OCI-LY7 (cell line): ENCODE results near the gene ITGAD. TPM values are rescaled to one million over a fixed set of nuclear protein-coding genes. Genes with fewer than 3 reads are reported as not detected.

ENCODE experiments used
- BruUV-seq: library from RNA; stranded (reverse); fragments of 400-500 nt; replicated peaks from 2 replicates; lab custom pipeline; 2021; lab: Mats Ljungman, UMichigan
- CTCF ChIA-PET: fragments of 300-600 bp; sonication (Branson Sonifier 250); formaldehyde crosslinking; loops from one replicate; lab custom pipeline; 2022; ENCODE audit warnings: antibody characterized with exemption; ENCODE audit not compliant: unreplicated experiment; lab: Charles Lee
- POLR2A ChIA-PET: fragments of 300-600 bp; sonication (Branson Sonifier 250); formaldehyde crosslinking; loops from one replicate; lab custom pipeline; 2022; ENCODE audit warnings: antibody characterized with exemption; lab: Charles Lee
- DNase-seq: peaks from one replicate; pipeline ENCODE4 v3.0.0-alpha.2; 2015; ENCODE audit warnings: low spot score
- H2AFZ ChIP-seq: fragments of 200-600 bp; sonication (generic), shearing (Covaris generic); 2 replicates; pipeline ENCODE4 v1.6.1; 2014; ENCODE audit warnings: mild to moderate bottlenecking, antibody characterized with exemption, low read length, moderate library complexity
- H3K27ac ChIP-seq: fragments of 200-600 bp; sonication (generic); 2 replicates; pipeline ENCODE4 v1.5.1; 2014; ENCODE audit warnings: mixed run types, low read depth, mild to moderate bottlenecking, moderate library complexity, low read length, inconsistent platforms; ENCODE audit not compliant: poor library complexity, severe bottlenecking
- H3K36me3 ChIP-seq: fragments of 200-600 bp; sonication (generic); 2 replicates; pipeline ENCODE4 v1.6.1; 2014; ENCODE audit warnings: mild to moderate bottlenecking, antibody characterized with exemption, low read length, moderate library complexity, mixed read lengths; ENCODE audit not compliant: insufficient read depth
- H3K4me1 ChIP-seq: fragments of 200-600 bp; sonication (generic); 2 replicates; pipeline ENCODE4 v1.5.1; 2014; ENCODE audit warnings: mild to moderate bottlenecking, low read length; ENCODE audit not compliant: insufficient read depth, poor library complexity, severe bottlenecking
- H3K4me2 ChIP-seq: fragments of 200-600 bp; sonication (generic); 2 replicates; pipeline ENCODE4 v1.6.1; 2014; ENCODE audit warnings: mild to moderate bottlenecking, low read length
- H3K4me3 ChIP-seq: fragments of 200-600 bp; sonication (generic); 2 replicates; pipeline ENCODE4 v1.5.1; 2014; ENCODE audit warnings: mild to moderate bottlenecking, low read depth, low read length; ENCODE audit not compliant: poor library complexity, severe bottlenecking
- H3K79me2 ChIP-seq: fragments of 200-600 bp; sonication (generic); 2 replicates; pipeline ENCODE4 v1.6.1; 2016; ENCODE audit warnings: low read depth, mild to moderate bottlenecking, low read length, moderate library complexity, mixed read lengths; ENCODE audit not compliant: insufficient read depth
- H3K9me2 ChIP-seq: fragments of 200-600 bp; sonication (generic); 2 replicates; pipeline ENCODE4 v1.6.1; 2016; ENCODE audit warnings: mild to moderate bottlenecking, low read length, mixed read lengths; ENCODE audit not compliant: insufficient read depth
- H3K9me3 ChIP-seq: fragments of 200-600 bp; sonication (generic); 2 replicates; pipeline ENCODE4 v1.6.1; 2014; ENCODE audit warnings: mild to moderate bottlenecking, mixed run types, low read length, mixed read lengths
- H4K20me1 ChIP-seq: fragments of 200-600 bp; sonication (generic); 2 replicates; pipeline ENCODE4 v1.6.1; 2014; ENCODE audit warnings: mild to moderate bottlenecking, antibody characterized with exemption, low read length, moderate library complexity, mixed read lengths; ENCODE audit not compliant: insufficient read depth
- CTCF ChIP-seq: fragments of 200-600 bp; sonication (generic); conservative IDR thresholded peaks from 2 replicates; pipeline ENCODE4 v1.5.1; 2014; ENCODE audit warnings: mild to moderate bottlenecking, antibody characterized with exemption, low read length, moderate library complexity, mixed read lengths
- EZH2phosphoT487 ChIP-seq: fragments of 200-600 bp; sonication (generic); IDR thresholded peaks from 2 replicates; pipeline ENCODE4 v1.6.1; 2018; ENCODE audit warnings: low read depth, borderline replicate concordance, mild to moderate bottlenecking, mixed run types, antibody characterized with exemption, low read length, moderate library complexity, mixed read lengths
- intact Hi-C: fragments of 100-400 bp; cut with micrococcal nuclease; formaldehyde crosslinking; loops from one replicate; pipeline ENCODE4 v1.10.0; 2022; ENCODE audit not compliant: unreplicated experiment
- total RNA-seq, 2 experiments: library from RNA; depleted of rRNA in 1 of 2; stranded (reverse); fragments of >200 nt in 1 of 2; shearing (Covaris generic) in 1 of 2; gene quantifications; 2 replicates each; pipeline ENCODE4 v1.2.3, GENCODE V29; 2014 to 2022

ITGAD gene
- total RNA-seq, 2 experiments from 2014 or later = not detected

GRCh38 chr16:31385680-31386079 lies 7.5 kb upstream of the ITGAD start:
- Histone ChIP-seq H3K9me2 (no peaks in the 10 kb centered on the region), H3K4me2 (no peak overlapping the region), H3K9me3 (no peaks in the 10 kb centered on the region), H3K36me3 (no peaks in the 10 kb centered on the region), H4K20me1 (no peaks in the 10 kb centered on the region), H3K27ac (no peak overlapping the region), H3K4me1 (no peaks in the 10 kb centered on the region), H2AFZ (no peak overlapping the region), H3K79me2 (no peaks in the 10 kb centered on the region), H3K4me3 (no peak overlapping the region)
- intact Hi-C loops = no loop called here
- CTCF ChIA-PET = interaction anchor here (1.2 kb wide), 1 partner anchor 10 kb away, joined by 5 read pairs; no protein-coding TSS in a partner anchor
- POLR2A ChIA-PET = interaction anchor here (0.6 to 0.9 kb wide), 2 partner anchors 10 to 13 kb away, joined by 3 read pairs; no protein-coding TSS in a partner anchor
- no TSS peak for BruUV-seq
- no peak for DNase-seq
- TF ChIP-seq EZH2phosphoT487 (no peak), CTCF (no peak)

DNA sequence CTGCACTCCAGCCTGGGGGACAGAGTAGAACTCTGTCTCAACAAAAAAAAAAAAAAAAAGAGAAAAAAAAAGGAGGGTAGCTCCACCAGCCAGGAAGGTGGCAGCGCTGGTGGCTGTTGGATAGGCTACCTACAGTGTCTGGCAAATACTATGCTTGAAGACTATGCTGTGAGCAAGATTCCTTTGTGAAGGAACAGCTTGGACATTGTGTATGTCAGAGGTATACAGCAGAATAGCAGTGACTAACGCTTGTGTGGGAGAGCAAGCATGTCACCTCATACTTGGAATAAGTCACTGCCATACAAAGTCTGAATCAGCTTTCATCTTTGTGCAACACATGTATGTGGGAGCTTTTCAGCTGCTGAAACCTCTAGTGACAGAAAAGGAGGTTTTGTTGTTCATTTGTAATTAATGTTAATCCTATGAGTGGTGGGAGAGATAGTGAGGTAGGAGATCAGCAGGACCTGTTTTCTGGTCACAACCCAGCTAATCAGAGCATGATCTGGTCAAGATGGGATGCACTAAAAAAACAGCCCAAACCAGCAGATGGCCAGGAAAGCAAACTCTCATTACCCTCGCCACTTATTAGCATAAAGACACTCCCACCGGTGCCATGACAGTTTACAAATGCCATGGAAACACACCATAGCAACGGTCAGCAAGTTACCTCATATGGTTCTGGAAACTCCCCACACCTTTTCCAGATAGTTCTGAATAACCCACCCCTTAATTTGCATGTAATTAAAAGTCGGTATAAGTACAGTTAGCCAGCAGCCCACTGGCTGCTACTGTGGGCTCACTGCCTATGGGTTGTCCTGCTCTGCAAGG lies 6.8 kb upstream of the ITGAD start:
- H3K4me2 ChIP-seq = no peak overlapping the region
- DNase-seq = no peak
- no peaks in the 10 kb centered on the region for H3K79me2 ChIP-seq
- no peaks in the 10 kb centered on the region for H4K20me1 ChIP-seq
- no peak overlapping the region for H3K4me3 ChIP-seq
- no peaks in the 10 kb centered on the region for H3K9me3 ChIP-seq
- no peak overlapping the region for H2AFZ ChIP-seq
- no peaks in the 10 kb centered on the region for H3K36me3 ChIP-seq
- no peak overlapping the region for H3K27ac ChIP-seq
- no TSS peak for BruUV-seq
- intact Hi-C loops = no loop called here
- ChIA-PET CTCF (interaction anchor here (1.2 kb wide), 1 partner anchor 11 kb away, joined by 5 read pairs; no protein-coding TSS in a partner anchor), POLR2A (interaction anchor here (0.6 kb wide), 2 partner anchors 12 to 441 kb away, joined by 3 read pairs; no protein-coding TSS in a partner anchor)
- H3K4me1 ChIP-seq = no peaks in the 10 kb centered on the region
- no peaks in the 10 kb centered on the region for H3K9me2 ChIP-seq
- no peak for TF ChIP-seq CTCF
- TF ChIP-seq EZH2phosphoT487 = no peak

DNA sequence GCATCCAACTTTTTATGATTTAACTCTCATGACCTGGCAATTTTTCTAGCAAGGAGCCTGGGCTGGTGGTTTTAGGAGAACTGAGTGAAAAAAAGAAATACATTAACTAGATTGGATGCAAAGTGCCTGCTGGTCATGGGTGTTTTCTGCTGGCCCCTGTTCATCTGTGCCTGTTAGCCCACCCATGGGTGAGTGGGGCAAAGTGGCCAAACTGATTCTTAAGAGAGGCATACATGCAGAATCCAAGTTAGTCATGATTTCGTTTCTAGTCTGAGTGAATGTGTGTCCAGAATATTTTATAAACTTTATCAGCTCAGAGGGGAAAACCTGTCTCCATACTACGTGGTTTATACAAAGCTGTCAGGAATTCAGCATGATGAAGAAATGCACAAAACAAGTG lies 4.6 kb upstream of the ITGAD start:
- no peak overlapping the region for H3K27ac ChIP-seq
- no peak overlapping the region for H3K4me3 ChIP-seq
- no peak for DNase-seq
- no TSS peak for BruUV-seq
- intact Hi-C loops = no loop called here
- H3K4me1 ChIP-seq = no peaks in the 10 kb centered on the region
- no peaks in the 10 kb centered on the region for H3K9me2 ChIP-seq
- no peak overlapping the region for H3K4me2 ChIP-seq
- H4K20me1 ChIP-seq = no peaks in the 10 kb centered on the region
- POLR2A ChIA-PET = no interaction called here
- CTCF ChIA-PET = no interaction called here
- TF ChIP-seq CTCF (no peak), EZH2phosphoT487 (no peak)
- no peak overlapping the region for H2AFZ ChIP-seq
- no peaks in the 10 kb centered on the region for H3K79me2 ChIP-seq
- H3K9me3 ChIP-seq = no peaks in the 10 kb centered on the region
- no peaks in the 10 kb centered on the region for H3K36me3 ChIP-seq
